HEK293 (cell line): ENCODE results near the gene SNAPIN.

Source experiments
- CTCF ChIA-PET: fragments of 350-600 bp; formaldehyde crosslinking; extraction: SDS; loops from one replicate; lab custom pipeline; 2021; ENCODE audit warnings: antibody characterized with exemption; lab: Yijun Ruan, JAX
- POLR2A ChIA-PET: fragments of 300-600 bp; formaldehyde crosslinking; extraction: SDS; loops from one replicate; lab custom pipeline; 2020; ENCODE audit warnings: antibody characterized with exemption, inconsistent platforms; lab: Yijun Ruan, JAX
- H3K27ac ChIP-seq: fragments of 200-500 bp; sonication (Bioruptor generic); 2 replicates; pipeline ENCODE4 v1.5.1; 2014; ENCODE audit warnings: low read depth, low read length, control low read depth, inconsistent platforms; ENCODE audit errors: extremely low read depth
- H3K36me3 ChIP-seq, 2 experiments: fragments of 200-500 bp in 1 of 2; sonication (Bioruptor generic) in 1 of 2; 1 replicate in 1 of 2; 2 replicates in 1 of 2; pipeline ENCODE4 v1.5.1; 2014 to 2017; ENCODE audit warnings: inconsistent platforms in 2 of 2, low read length in 2 of 2; ENCODE audit not compliant: control insufficient read depth in 2 of 2, insufficient read depth in 1 of 2
- H3K4me1 ChIP-seq: fragments of 200-500 bp; sonication (Bioruptor generic); 2 replicates; pipeline ENCODE4 v1.5.1; 2014; ENCODE audit warnings: mild to moderate bottlenecking, low read length, inconsistent platforms; ENCODE audit not compliant: control insufficient read depth, insufficient read depth
- H3K4me3 ChIP-seq: 2 replicates; pipeline ENCODE4 v1.5.1; 2011; ENCODE audit warnings: low read depth, mild to moderate bottlenecking, control low read depth, low read length, moderate library complexity
- H3K9me3 ChIP-seq: fragments of 200-500 bp; sonication (Bioruptor generic); 2 replicates; pipeline ENCODE4 v1.5.1; 2014; ENCODE audit warnings: low read depth, low read length, inconsistent platforms; ENCODE audit not compliant: control insufficient read depth, insufficient read depth
- EGR2 ChIP-seq: fragments of 450-650 bp; formaldehyde crosslinking; IDR thresholded peaks from 2 replicates; pipeline ENCODE4 v1.5.1; 2016; ENCODE audit warnings: low read depth, missing biosample characterization, missing genetic modification characterization
- GFI1B ChIP-seq: fragments of 450-650 bp; formaldehyde crosslinking; IDR thresholded peaks from 2 replicates; pipeline ENCODE4 v1.5.1; 2016; ENCODE audit warnings: missing biosample characterization, missing genetic modification characterization
- HIC1 ChIP-seq: fragments of 450-650 bp; formaldehyde crosslinking; IDR thresholded peaks from 2 replicates; pipeline ENCODE4 v1.5.1; 2016; ENCODE audit warnings: missing biosample characterization, missing genetic modification characterization
- HOXC10 ChIP-seq: sonication (generic); formaldehyde crosslinking; IDR thresholded peaks from 2 replicates; pipeline ENCODE4 v1.8.1; 2023; ENCODE audit warnings: mild to moderate bottlenecking, missing genetic modification reagents
- OSR2 ChIP-seq: fragments of 450-650 bp; formaldehyde crosslinking; IDR thresholded peaks from 2 replicates; pipeline ENCODE4 v1.5.1; 2016; ENCODE audit warnings: missing biosample characterization, missing genetic modification characterization
- PRDM1 ChIP-seq: fragments of 450-650 bp; formaldehyde crosslinking; IDR thresholded peaks from 2 replicates; pipeline ENCODE4; 2016; ENCODE audit warnings: missing biosample characterization, missing genetic modification characterization
- ZBTB17 ChIP-seq: fragments of 450-650 bp; formaldehyde crosslinking; IDR thresholded peaks from 2 replicates; pipeline ENCODE4 v1.5.1; 2016; ENCODE audit warnings: missing biosample characterization, missing genetic modification characterization
- ZFHX2 ChIP-seq: fragments of 450-650 bp; formaldehyde crosslinking; conservative IDR thresholded peaks from 2 replicates; pipeline ENCODE4 v1.5.1; 2016; ENCODE audit warnings: missing biosample characterization, missing genetic modification characterization
- ZFP3 ChIP-seq: fragments of 450-650 bp; formaldehyde crosslinking; IDR thresholded peaks from 2 replicates; pipeline ENCODE4 v1.5.1; 2016; ENCODE audit warnings: low read depth, missing biosample characterization, missing genetic modification characterization
- ZNF16 ChIP-seq: fragments of 450-650 bp; formaldehyde crosslinking; IDR thresholded peaks from 2 replicates; pipeline ENCODE4 v1.5.1; 2016; ENCODE audit warnings: low read depth, missing biosample characterization, missing genetic modification characterization
- ZNF174 ChIP-seq: fragments of 450-650 bp; formaldehyde crosslinking; IDR thresholded peaks from 2 replicates; pipeline ENCODE4 v1.5.0; 2017; ENCODE audit warnings: missing biosample characterization, mild to moderate bottlenecking, missing genetic modification characterization
- ZNF24 ChIP-seq: fragments of 450-650 bp; formaldehyde crosslinking; IDR thresholded peaks from 2 replicates; pipeline ENCODE4 v1.5.1; 2016; ENCODE audit warnings: missing biosample characterization, missing genetic modification characterization
- ZNF571 ChIP-seq: fragments of 450-650 bp; formaldehyde crosslinking; IDR thresholded peaks from 2 replicates; pipeline ENCODE4 v1.5.0; 2017; ENCODE audit warnings: missing biosample characterization, missing genetic modification characterization
- ZNF585B ChIP-seq: fragments of 450-650 bp; formaldehyde crosslinking; IDR thresholded peaks from 2 replicates; pipeline ENCODE4 v1.5.1; 2016; ENCODE audit warnings: missing biosample characterization, missing genetic modification characterization
- ZNF600 ChIP-seq: fragments of 450-650 bp; formaldehyde crosslinking; IDR thresholded peaks from 2 replicates; pipeline ENCODE4 v1.5.1; 2016; ENCODE audit warnings: missing biosample characterization, missing genetic modification characterization
- ZNF660 ChIP-seq: fragments of 450-650 bp; IDR thresholded peaks from 2 replicates; pipeline ENCODE4 v1.5.1; 2018; ENCODE audit warnings: missing biosample characterization, mild to moderate bottlenecking, missing genetic modification characterization
- ZNF785 ChIP-seq: fragments of 450-650 bp; formaldehyde crosslinking; IDR thresholded peaks from 2 replicates; pipeline ENCODE4 v1.5.1; 2016; ENCODE audit warnings: missing biosample characterization, missing genetic modification characterization
- ZSCAN23 ChIP-seq: fragments of 450-650 bp; formaldehyde crosslinking; IDR thresholded peaks from 2 replicates; pipeline ENCODE4 v1.5.1; 2016; ENCODE audit warnings: missing biosample characterization, missing genetic modification characterization
- ZSCAN30 ChIP-seq: fragments of 450-650 bp; IDR thresholded peaks from 2 replicates; pipeline ENCODE4 v1.5.1; 2018; ENCODE audit warnings: missing biosample characterization, mild to moderate bottlenecking, missing genetic modification characterization, moderate library complexity
- TF ChIP-seq, protein P1 (sequence below): fragments of 450-650 bp; formaldehyde crosslinking; optimal IDR thresholded peaks from 2 replicates; pipeline ENCODE3; 2016; ENCODE audit warnings: missing biosample characterization, mild to moderate bottlenecking, missing genetic modification characterization

Gene SNAPIN

GRCh38 chr1:153698923-153699714, 40.6 kb downstream of the SNAPIN start:
- Histone ChIP-seq H3K4me1 (no peaks in the 10 kb centered on the region), H3K27ac (no peak overlapping the region), H3K36me3 (no peaks in the 10 kb centered on the region), H3K4me3 (no peak overlapping the region)
- POLR2A ChIA-PET = interaction anchor here (0.9 kb wide), 1 partner anchor 17 kb away, joined by 3 read pairs; no protein-coding TSS in a partner anchor
- TF ChIP-seq ZNF600 (peak; percentile 37; the same call in 1 of the 2 replicates), ZBTB17 (tag by site-specific recombination) (peak; percentile 33; the same call in 1 of the 2 replicates), ZFP3 (no peak), ZNF174 (tag by site-specific recombination) (no peak)
- TF ChIP-seq, all 188 proteins: peak for 2
- no peaks in the 10 kb centered on the region for H3K9me3 ChIP-seq
- CTCF ChIA-PET = no interaction called here

GRCh38 chr1:153699768-153700167, 41.3 kb downstream of the SNAPIN start:
- Histone ChIP-seq H3K4me3 (no peak overlapping the region), H3K27ac (no peak overlapping the region), H3K9me3 (no peaks in the 10 kb centered on the region)
- CTCF ChIA-PET = no interaction called here
- no peak for TF ChIP-seq ZNF585B (tag by site-specific recombination)
- peak; percentile 71 for TF ChIP-seq ZFHX2 (tag by site-specific recombination)
- no peak for TF ChIP-seq ZNF16 (tag by site-specific recombination)
- TF ChIP-seq EGR2 (tag by site-specific recombination) = peak; percentile 75
- TF ChIP-seq, all 188 proteins: peak for 2
- no peaks in the 10 kb centered on the region for H3K36me3 ChIP-seq
- POLR2A ChIA-PET = interaction anchor here (1.0 kb wide), 1 partner anchor 28 kb away, joined by 4 read pairs; the partner anchor contains the start of gene INTS3
- H3K4me1 ChIP-seq = no peaks in the 10 kb centered on the region

GRCh38 chr1:153705484-153705883, 47.0 kb downstream of the SNAPIN start:
- H3K27ac ChIP-seq = no peak overlapping the region
- ChIA-PET CTCF (interaction anchor here (1.2 kb wide), 1 partner anchor 14 kb away, joined by 3 read pairs; no protein-coding TSS in a partner anchor), POLR2A (no interaction called here)
- H3K4me1 ChIP-seq = no peaks in the 10 kb centered on the region
- no peaks in the 10 kb centered on the region for H3K36me3 ChIP-seq
- H3K9me3 ChIP-seq = no peaks in the 10 kb centered on the region
- TF ChIP-seq ZNF660 = no peak
- TF ChIP-seq ZNF571 (tag by site-specific recombination) = no peak
- no peak for TF ChIP-seq HIC1 (tag by site-specific recombination)
- TF ChIP-seq, protein P1, sequence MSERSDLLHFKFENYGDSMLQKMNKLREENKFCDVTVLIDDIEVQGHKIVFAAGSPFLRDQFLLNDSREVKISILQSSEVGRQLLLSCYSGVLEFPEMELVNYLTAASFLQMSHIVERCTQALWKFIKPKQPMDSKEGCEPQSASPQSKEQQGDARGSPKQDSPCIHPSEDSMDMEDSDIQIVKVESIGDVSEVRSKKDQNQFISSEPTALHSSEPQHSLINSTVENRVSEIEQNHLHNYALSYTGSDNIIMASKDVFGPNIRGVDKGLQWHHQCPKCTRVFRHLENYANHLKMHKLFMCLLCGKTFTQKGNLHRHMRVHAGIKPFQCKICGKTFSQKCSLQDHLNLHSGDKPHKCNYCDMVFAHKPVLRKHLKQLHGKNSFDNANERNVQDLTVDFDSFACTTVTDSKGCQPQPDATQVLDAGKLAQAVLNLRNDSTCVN (tag by site-specific recombination) = no peak
- no peak for TF ChIP-seq ZNF24
- no peak for TF ChIP-seq ZSCAN30 (tag by site-specific recombination)
- TF ChIP-seq PRDM1 = no peak
- no peak for TF ChIP-seq GFI1B
- no peak for TF ChIP-seq OSR2
- no peak for TF ChIP-seq ZNF785
- TF ChIP-seq HOXC10 (CRISPR knock-in tag) = no peak
- TF ChIP-seq ZSCAN23 (tag by site-specific recombination) = no peak
- H3K4me3 ChIP-seq = no peak overlapping the region
